Astrocyte (in vitro differentiated cells and primary cell): ENCODE measurements around the gene TSEN2.

Experiments
- EZH2 ChIP-seq: IDR thresholded peaks from 2 replicates; pipeline ENCODE4 v1.6.1; 2012; ENCODE audit warnings: mild to moderate bottlenecking, low read length, inconsistent platforms; ENCODE audit not compliant: insufficient read depth
- TF ChIP-seq, protein P1 (sequence below): IDR thresholded peaks from 2 replicates; pipeline ENCODE4 v1.5.1; 2011; ENCODE audit warnings: low read depth, mild to moderate bottlenecking, inconsistent platforms, low read length, moderate library complexity; ENCODE audit not compliant: insufficient read depth

DNA sequence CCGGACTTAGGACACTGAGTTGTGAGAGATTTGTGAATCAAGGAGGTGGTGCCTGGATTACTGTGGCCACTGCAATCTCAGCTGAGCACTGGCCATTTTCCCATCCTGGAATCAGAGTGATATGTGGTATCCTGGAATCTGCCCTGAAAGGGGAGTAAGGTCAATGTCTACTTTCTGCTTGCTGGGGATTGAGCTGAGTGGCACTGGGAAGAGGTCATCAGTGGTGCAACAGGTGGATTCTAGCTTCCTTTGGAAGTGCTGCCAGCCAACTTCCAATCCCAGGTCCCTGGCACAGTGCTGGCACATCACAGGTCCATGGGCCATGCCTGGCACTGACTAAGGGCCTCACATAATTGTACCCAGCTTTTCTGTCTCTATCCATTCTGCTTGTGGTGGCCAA lies 20.6 kb upstream of the TSEN2 start:
- TF ChIP-seq, protein P1, sequence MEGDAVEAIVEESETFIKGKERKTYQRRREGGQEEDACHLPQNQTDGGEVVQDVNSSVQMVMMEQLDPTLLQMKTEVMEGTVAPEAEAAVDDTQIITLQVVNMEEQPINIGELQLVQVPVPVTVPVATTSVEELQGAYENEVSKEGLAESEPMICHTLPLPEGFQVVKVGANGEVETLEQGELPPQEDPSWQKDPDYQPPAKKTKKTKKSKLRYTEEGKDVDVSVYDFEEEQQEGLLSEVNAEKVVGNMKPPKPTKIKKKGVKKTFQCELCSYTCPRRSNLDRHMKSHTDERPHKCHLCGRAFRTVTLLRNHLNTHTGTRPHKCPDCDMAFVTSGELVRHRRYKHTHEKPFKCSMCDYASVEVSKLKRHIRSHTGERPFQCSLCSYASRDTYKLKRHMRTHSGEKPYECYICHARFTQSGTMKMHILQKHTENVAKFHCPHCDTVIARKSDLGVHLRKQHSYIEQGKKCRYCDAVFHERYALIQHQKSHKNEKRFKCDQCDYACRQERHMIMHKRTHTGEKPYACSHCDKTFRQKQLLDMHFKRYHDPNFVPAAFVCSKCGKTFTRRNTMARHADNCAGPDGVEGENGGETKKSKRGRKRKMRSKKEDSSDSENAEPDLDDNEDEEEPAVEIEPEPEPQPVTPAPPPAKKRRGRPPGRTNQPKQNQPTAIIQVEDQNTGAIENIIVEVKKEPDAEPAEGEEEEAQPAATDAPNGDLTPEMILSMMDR: no peak
- no peak for TF ChIP-seq EZH2
